ENCODE data around the gene CYP21A2. TPM values are rescaled to one million over a fixed set of nuclear protein-coding genes. Genes with fewer than 3 reads are reported as not detected.
A peak's percentile ranks its signal among the peaks of the same experiment; 100 is the strongest.
"Not testable (repeated sequence)": the region's sequence is repeated elsewhere in the genome, so short reads cannot be mapped to it uniquely, and the experiment has no call there.

Gene CYP21A2
- total RNA-seq, 1 experiment from 2014 or later, result 0.33 TPM

- intact Hi-C loops (cut with micrococcal nuclease; ENCODE audit: unreplicated experiment), result loop anchor here (2.0 kb wide), 2 partner anchors 31 to 67 kb away; no protein-coding TSS in a partner anchor
- Histone ChIP-seq H3K27me3 (ENCODE audit: insufficient read depth, low read depth) (no peaks in the 10 kb centered on the region), H3K36me3 (ENCODE audit: low read depth) (no peaks in the 10 kb centered on the region), H3K4me1 (replicated peaks; ENCODE audit: insufficient read depth) (peaks cover 30% of the 10 kb centered on the region), H3F3A (ENCODE audit: insufficient read depth, low read depth) (peaks cover 19% of the 10 kb centered on the region; the same call in 1 of the 2 replicates), H3K9me3 (ENCODE audit: insufficient read depth, low read depth) (no peaks in the 10 kb centered on the region), H3K4me3 (peak overlapping the region; percentile 46; the same call in 1 of the 2 replicates), H3K79me2 (ENCODE audit: low read depth) (no peaks in the 10 kb centered on the region), H3K9me2 (ENCODE audit: insufficient read depth) (no peaks in the 10 kb centered on the region), H3K4me2 (peak overlapping the region; percentile 87), H3K27ac (peak overlapping the region; percentile 91), H2AFZ (peak overlapping the region; percentile 70; the same call in 1 of the 2 replicates), H4K20me1 (ENCODE audit: insufficient read depth) (no peaks in the 10 kb centered on the region)
- CTCF ChIA-PET, result interaction anchor here (0.6 to 0.8 kb wide), 5 partner anchors 11 to 309 kb away, joined by 3 to 11 read pairs (median 4); no protein-coding TSS in a partner anchor
- TSS peak; percentile 5 for BruUV-seq (replicated peaks)
- DNase-seq, result peak; percentile 38 to 74
- TF ChIP-seq EZH2 (IDR thresholded peaks at IDR 0.05; ENCODE audit: low read depth), result no peak
- TF ChIP-seq, protein P1, sequence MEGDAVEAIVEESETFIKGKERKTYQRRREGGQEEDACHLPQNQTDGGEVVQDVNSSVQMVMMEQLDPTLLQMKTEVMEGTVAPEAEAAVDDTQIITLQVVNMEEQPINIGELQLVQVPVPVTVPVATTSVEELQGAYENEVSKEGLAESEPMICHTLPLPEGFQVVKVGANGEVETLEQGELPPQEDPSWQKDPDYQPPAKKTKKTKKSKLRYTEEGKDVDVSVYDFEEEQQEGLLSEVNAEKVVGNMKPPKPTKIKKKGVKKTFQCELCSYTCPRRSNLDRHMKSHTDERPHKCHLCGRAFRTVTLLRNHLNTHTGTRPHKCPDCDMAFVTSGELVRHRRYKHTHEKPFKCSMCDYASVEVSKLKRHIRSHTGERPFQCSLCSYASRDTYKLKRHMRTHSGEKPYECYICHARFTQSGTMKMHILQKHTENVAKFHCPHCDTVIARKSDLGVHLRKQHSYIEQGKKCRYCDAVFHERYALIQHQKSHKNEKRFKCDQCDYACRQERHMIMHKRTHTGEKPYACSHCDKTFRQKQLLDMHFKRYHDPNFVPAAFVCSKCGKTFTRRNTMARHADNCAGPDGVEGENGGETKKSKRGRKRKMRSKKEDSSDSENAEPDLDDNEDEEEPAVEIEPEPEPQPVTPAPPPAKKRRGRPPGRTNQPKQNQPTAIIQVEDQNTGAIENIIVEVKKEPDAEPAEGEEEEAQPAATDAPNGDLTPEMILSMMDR (conservative IDR thresholded peaks at IDR 0.05), result peak; percentile 81
- POLR2A ChIA-PET (ENCODE audit: unreplicated experiment), result no interaction called here
Observed at GRCh38 chr6:32047855-32048766, 9.9 kb downstream of the CYP21A2 start.

GRCh38 chr6:32049149-32049548 is 10.9 kb downstream of the CYP21A2 start:
- H4K20me1 ChIP-seq (ENCODE audit: insufficient read depth); H3K9me3 ChIP-seq (ENCODE audit: insufficient read depth, low read depth); H3K4me2 ChIP-seq; POLR2A ChIA-PET (ENCODE audit: unreplicated experiment); H3K4me3 ChIP-seq; H3K27me3 ChIP-seq (ENCODE audit: insufficient read depth, low read depth); BruUV-seq (replicated peaks); H2AFZ ChIP-seq; H3K79me2 ChIP-seq (ENCODE audit: low read depth); H3K9me2 ChIP-seq (ENCODE audit: insufficient read depth); intact Hi-C loops (cut with micrococcal nuclease; ENCODE audit: unreplicated experiment); H3K36me3 ChIP-seq (ENCODE audit: low read depth); H3K27ac ChIP-seq; DNase-seq: not testable (repeated sequence)
- peaks cover 19% of the 10 kb centered on the region; the same call in 1 of the 2 replicates for H3F3A ChIP-seq (ENCODE audit: insufficient read depth, low read depth)
- CTCF ChIA-PET, result interaction anchor here (0.6 kb wide), 1 partner anchor 44 kb away, joined by 11 read pairs; no protein-coding TSS in a partner anchor
- H3K4me1 ChIP-seq (replicated peaks; ENCODE audit: insufficient read depth), result peaks cover 30% of the 10 kb centered on the region

DNA sequence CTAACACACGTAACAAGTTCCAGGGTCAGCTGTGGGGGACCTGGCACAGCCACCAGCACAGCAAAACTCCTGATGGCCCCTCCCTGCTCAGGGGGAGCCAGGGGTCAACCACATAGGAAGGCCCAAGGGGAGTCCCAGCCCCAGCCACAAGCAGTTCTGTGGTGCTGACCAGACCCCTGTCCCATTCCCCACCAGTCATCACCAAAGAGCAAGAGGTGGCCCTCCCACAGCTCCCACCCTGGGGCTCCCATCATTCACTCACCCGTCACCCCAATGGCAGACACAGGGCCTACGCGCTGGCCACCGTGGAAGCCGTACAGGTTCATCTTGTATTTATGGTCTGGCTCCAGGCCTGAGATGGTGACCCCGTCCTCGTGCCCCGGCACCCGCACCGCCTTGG is 11.5 kb downstream of the CYP21A2 start:
- Histone ChIP-seq H3K4me1 (replicated peaks; ENCODE audit: insufficient read depth) (peaks cover 30% of the 10 kb centered on the region), H3F3A (ENCODE audit: insufficient read depth, low read depth) (peaks cover 19% of the 10 kb centered on the region; the same call in 1 of the 2 replicates)
- DNase-seq; H2AFZ ChIP-seq; H3K27me3 ChIP-seq (ENCODE audit: insufficient read depth, low read depth); H3K4me3 ChIP-seq; BruUV-seq (replicated peaks); H3K9me3 ChIP-seq (ENCODE audit: insufficient read depth, low read depth); H3K79me2 ChIP-seq (ENCODE audit: low read depth); H3K4me2 ChIP-seq; H3K36me3 ChIP-seq (ENCODE audit: low read depth); POLR2A ChIA-PET (ENCODE audit: unreplicated experiment); H4K20me1 ChIP-seq (ENCODE audit: insufficient read depth); H3K27ac ChIP-seq; H3K9me2 ChIP-seq (ENCODE audit: insufficient read depth); intact Hi-C loops (cut with micrococcal nuclease; ENCODE audit: unreplicated experiment); CTCF ChIA-PET: not testable (repeated sequence)

DNA sequence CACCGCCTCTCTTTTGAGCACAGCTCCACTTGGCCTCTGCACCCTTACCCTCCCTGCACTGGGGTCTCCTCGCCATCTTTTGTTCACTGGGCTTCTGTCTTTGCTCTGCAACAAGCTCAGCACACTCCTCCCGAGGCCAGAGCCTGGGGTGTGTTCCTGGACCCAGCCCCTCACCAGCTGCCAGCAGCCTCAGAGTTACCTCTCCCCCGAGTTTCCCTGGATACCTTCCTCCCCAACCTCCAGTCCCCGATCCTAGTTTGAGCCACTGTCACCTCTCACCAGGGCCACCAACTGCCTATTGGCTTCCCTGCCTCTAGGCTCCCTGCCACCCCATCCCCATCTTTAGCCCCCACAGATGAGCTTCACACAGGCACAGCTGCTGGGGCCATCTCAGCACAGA is 12.3 kb downstream of the CYP21A2 start:
- Histone ChIP-seq H3K9me3 (ENCODE audit: insufficient read depth, low read depth) (no peaks in the 10 kb centered on the region), H3K36me3 (ENCODE audit: low read depth) (no peaks in the 10 kb centered on the region), H3K4me3 (no peak overlapping the region), H3K4me1 (replicated peaks; ENCODE audit: insufficient read depth) (peaks cover 30% of the 10 kb centered on the region), H3K79me2 (ENCODE audit: low read depth) (no peaks in the 10 kb centered on the region), H3K27ac (no peak overlapping the region), H3K4me2 (no peak overlapping the region), H3K9me2 (ENCODE audit: insufficient read depth) (no peaks in the 10 kb centered on the region), H3K27me3 (ENCODE audit: insufficient read depth, low read depth) (no peaks in the 10 kb centered on the region), H4K20me1 (ENCODE audit: insufficient read depth) (no peaks in the 10 kb centered on the region), H3F3A (ENCODE audit: insufficient read depth, low read depth) (peaks cover 19% of the 10 kb centered on the region; the same call in 1 of the 2 replicates), H2AFZ (no peak overlapping the region)
- TF ChIP-seq EZH2 (IDR thresholded peaks at IDR 0.05; ENCODE audit: low read depth), result no peak
- TF ChIP-seq, protein P1 (conservative IDR thresholded peaks at IDR 0.05), result no peak
- DNase-seq, result no peak
- no TSS peak for BruUV-seq (replicated peaks)
- intact Hi-C loops (cut with micrococcal nuclease; ENCODE audit: unreplicated experiment), result no loop called here
- ChIA-PET CTCF (no interaction called here), POLR2A (ENCODE audit: unreplicated experiment) (interaction anchor here (0.6 kb wide), 1 partner anchor 135 kb away, joined by 7 read pairs; no protein-coding TSS in a partner anchor)

DNA sequence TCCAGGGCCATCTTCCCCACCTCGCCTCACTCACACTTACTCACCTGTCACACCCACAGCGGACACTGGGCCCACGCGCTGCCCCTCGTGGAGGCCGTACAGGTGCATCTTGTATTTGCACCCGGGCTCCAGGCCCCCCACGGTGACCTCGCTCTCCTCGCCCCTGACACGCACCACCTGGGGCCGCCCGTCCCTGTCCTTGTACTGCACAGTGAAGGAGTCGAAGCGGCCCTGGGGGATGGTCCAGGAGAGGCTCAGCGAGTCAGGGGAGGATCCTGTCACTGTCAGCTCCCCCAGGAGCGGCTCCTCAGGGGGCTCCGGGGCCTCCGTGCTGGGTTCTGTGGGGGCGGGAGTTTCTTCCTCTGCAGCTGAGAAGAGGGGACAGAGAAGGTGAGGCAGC is 14.4 kb downstream of the CYP21A2 start:
- H3K27me3 ChIP-seq (ENCODE audit: insufficient read depth, low read depth), result not testable (repeated sequence)

More for the DNA sequence above, 14.4 kb downstream of the CYP21A2 start:
- H3K4me3 ChIP-seq; H3K9me2 ChIP-seq (ENCODE audit: insufficient read depth); H4K20me1 ChIP-seq (ENCODE audit: insufficient read depth); H3K9me3 ChIP-seq (ENCODE audit: insufficient read depth, low read depth); H2AFZ ChIP-seq; CTCF ChIA-PET; H3K4me2 ChIP-seq; POLR2A ChIA-PET (ENCODE audit: unreplicated experiment); H3K79me2 ChIP-seq (ENCODE audit: low read depth); H3K27ac ChIP-seq; DNase-seq; H3F3A ChIP-seq (ENCODE audit: insufficient read depth, low read depth); BruUV-seq (replicated peaks); intact Hi-C loops (cut with micrococcal nuclease; ENCODE audit: unreplicated experiment); H3K36me3 ChIP-seq (ENCODE audit: low read depth): not testable (repeated sequence)
- H3K4me1 ChIP-seq (replicated peaks; ENCODE audit: insufficient read depth), result peaks cover 11% of the 10 kb centered on the region

All from PC-9 (cell line).